ENCODE results near the gene RAB1B. TPM values are rescaled to one million over a fixed set of nuclear protein-coding genes. Genes with fewer than 3 reads are reported as not detected.
A peak's percentile ranks its signal among the peaks of the same experiment; 100 is the strongest.
"Not testable (repeated sequence)": the region's sequence is repeated elsewhere in the genome, so short reads cannot be mapped to it uniquely, and the experiment has no call there.

Gene RAB1B
- total and polyA plus RNA-seq, 9 donors = 69.7 to 111 (median 101) TPM

DNA sequence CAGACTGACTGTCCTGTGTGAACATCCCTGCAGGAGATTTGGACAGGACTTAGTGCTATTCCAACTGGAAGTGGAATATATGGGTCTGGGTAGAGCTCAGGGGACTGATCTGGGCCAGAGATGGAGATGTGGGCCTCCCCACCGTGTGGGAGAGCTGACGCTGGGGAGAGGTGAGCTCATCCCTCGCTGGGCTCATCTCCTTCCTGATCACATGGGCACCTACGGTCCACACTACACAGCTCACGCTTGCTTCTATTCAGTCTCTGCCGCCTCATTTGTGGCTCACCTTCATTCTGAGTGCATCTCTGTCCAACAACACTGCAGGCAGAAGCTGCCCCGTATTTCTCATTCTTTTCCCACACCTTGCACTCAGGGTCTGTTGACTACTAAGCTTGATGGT is 16.6 kb upstream of the RAB1B start:
- H3K36me3 ChIP-seq (ENCODE audit: control insufficient read depth, insufficient read depth, low read length) = peaks cover 21% of the 10 kb centered on the region
- H3K4me3 ChIP-seq (ENCODE audit: low read length) = no peak overlapping the region
- no peaks in the 10 kb centered on the region for H3K9me3 ChIP-seq (replicated peaks; ENCODE audit: control insufficient read depth, low read depth, low read length)
- DNase-seq = no peak
- peaks cover 3% of the 10 kb centered on the region for H3K4me1 ChIP-seq (ENCODE audit: control insufficient read depth, insufficient read depth, low read length)
- WGBS (ENCODE audit: insufficient coverage) = no CpG with 5 or more reads among the region's 7 CpGs
- peaks cover 3% of the 10 kb centered on the region for H3K27me3 ChIP-seq (ENCODE audit: control insufficient read depth, insufficient read depth, low read length)
- H3K27ac ChIP-seq (ENCODE audit: low read length) = no peak overlapping the region

- DNase-seq; H3K4me3 ChIP-seq (ENCODE audit: low read length); H3K27ac ChIP-seq (ENCODE audit: low read length); H3K27me3 ChIP-seq (ENCODE audit: control insufficient read depth, insufficient read depth, low read length); H3K9me3 ChIP-seq (replicated peaks; ENCODE audit: control insufficient read depth, low read depth, low read length); H3K4me1 ChIP-seq (ENCODE audit: control insufficient read depth, insufficient read depth, low read length): not testable (repeated sequence)
- H3K36me3 ChIP-seq (ENCODE audit: control insufficient read depth, insufficient read depth, low read length) = peaks cover 13% of the 10 kb centered on the region
- WGBS (ENCODE audit: insufficient coverage) = 78% methylated on average over 5 of the region's 6 CpGs
Observed at GRCh38 chr11:66253081-66253480, 15.4 kb upstream of the RAB1B start.

DNA sequence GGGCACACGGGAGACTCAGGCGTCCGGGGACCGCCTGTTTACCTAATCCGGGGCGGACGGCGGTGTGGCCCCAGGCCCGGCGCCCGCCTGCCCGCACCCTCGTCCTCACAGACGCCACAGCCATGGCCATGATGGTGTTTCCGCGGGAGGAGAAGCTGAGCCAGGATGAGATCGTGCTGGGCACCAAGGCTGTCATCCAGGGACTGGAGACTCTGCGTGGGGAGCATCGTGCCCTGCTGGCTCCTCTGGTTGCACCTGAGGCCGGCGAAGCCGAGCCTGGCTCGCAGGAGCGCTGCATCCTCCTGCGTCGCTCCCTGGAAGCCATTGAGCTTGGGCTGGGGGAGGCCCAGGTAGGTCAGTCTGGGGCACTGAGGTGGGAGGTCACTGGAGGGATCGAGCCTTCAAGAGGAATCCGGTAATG is 10.0 kb upstream of the RAB1B start:
- H3K4me3 ChIP-seq (ENCODE audit: low read length) = peak overlapping the region; percentile 69
- peaks cover 6% of the 10 kb centered on the region for H3K27me3 ChIP-seq (ENCODE audit: control insufficient read depth, insufficient read depth, low read length)
- DNase-seq = no peak
- no peaks in the 10 kb centered on the region for H3K9me3 ChIP-seq (replicated peaks; ENCODE audit: control insufficient read depth, low read depth, low read length)
- peaks cover 39% of the 10 kb centered on the region for H3K36me3 ChIP-seq (ENCODE audit: control insufficient read depth, insufficient read depth, low read length)
- peaks cover 21% of the 10 kb centered on the region for H3K4me1 ChIP-seq (ENCODE audit: control insufficient read depth, insufficient read depth, low read length)
- H3K27ac ChIP-seq (ENCODE audit: low read length) = no peak overlapping the region
- 4% methylated on average over 27 of the region's 28 CpGs for WGBS (ENCODE audit: insufficient coverage)

- Histone ChIP-seq H3K36me3 (ENCODE audit: control insufficient read depth, insufficient read depth, low read length) (peaks cover 46% of the 10 kb centered on the region), H3K27me3 (ENCODE audit: control insufficient read depth, insufficient read depth, low read length) (peaks cover 6% of the 10 kb centered on the region), H3K9me3 (replicated peaks; ENCODE audit: control insufficient read depth, low read depth, low read length) (no peaks in the 10 kb centered on the region), H3K27ac (ENCODE audit: low read length) (no peak overlapping the region), H3K4me3 (ENCODE audit: low read length) (no peak overlapping the region), H3K4me1 (ENCODE audit: control insufficient read depth, insufficient read depth, low read length) (peaks cover 21% of the 10 kb centered on the region)
- 96% methylated on average over 2 of the region's 2 CpGs for WGBS (ENCODE audit: insufficient coverage)
- DNase-seq = no peak
Observed at GRCh38 chr11:66259225-66259624, 9.2 kb upstream of the RAB1B start.

DNA sequence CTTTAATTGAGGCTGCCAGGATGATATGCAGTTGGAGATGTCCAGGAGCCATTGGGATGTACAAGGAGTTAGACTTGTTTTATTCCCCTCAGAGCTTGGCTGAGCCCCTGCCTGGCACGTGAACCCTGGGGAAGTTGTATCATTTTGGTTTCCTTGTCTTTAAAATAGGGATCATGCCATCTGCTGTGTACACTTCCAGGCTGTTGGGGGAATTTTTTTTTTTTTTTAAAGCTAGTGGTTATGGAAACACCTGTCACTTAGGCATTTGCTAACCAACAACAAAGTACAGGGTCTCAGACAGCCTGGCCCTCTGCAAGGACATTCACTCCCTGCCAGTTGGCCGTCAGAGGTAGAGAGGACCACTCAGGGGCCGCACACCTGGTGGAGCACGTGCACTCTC is 8.5 kb upstream of the RAB1B start:
- WGBS (ENCODE audit: insufficient coverage) = 100% methylated on average over 3 of the region's 4 CpGs
- Histone ChIP-seq H3K36me3 (ENCODE audit: control insufficient read depth, insufficient read depth, low read length) (peaks cover 54% of the 10 kb centered on the region), H3K9me3 (replicated peaks; ENCODE audit: control insufficient read depth, low read depth, low read length) (no peaks in the 10 kb centered on the region), H3K4me1 (ENCODE audit: control insufficient read depth, insufficient read depth, low read length) (peaks cover 21% of the 10 kb centered on the region), H3K4me3 (ENCODE audit: low read length) (no peak overlapping the region), H3K27me3 (ENCODE audit: control insufficient read depth, insufficient read depth, low read length) (peaks cover 6% of the 10 kb centered on the region), H3K27ac (ENCODE audit: low read length) (no peak overlapping the region)
- DNase-seq = no peak

DNA sequence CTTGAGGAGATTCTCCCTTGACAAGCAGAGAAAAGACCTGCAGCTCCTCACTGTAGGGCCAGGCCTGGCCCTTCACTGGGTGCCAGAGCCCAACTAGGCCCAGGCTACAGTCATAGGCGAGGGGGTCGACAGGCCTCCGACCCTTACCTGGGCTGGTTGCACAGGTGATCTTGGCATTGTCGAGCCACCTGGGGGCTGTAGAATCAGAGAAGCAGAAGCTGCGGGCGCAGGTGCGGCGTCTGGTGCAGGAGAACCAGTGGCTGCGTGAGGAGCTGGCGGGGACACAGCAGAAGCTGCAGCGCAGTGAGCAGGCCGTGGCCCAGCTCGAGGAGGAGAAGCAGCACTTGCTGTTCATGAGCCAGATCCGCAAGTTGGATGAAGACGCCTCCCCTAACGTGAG is 6.9 kb upstream of the RAB1B start:
- DNase-seq = no peak
- WGBS (ENCODE audit: insufficient coverage) = 95% methylated on average over 16 of the region's 16 CpGs
- Histone ChIP-seq H3K27me3 (ENCODE audit: control insufficient read depth, insufficient read depth, low read length) (peaks cover 6% of the 10 kb centered on the region), H3K36me3 (ENCODE audit: control insufficient read depth, insufficient read depth, low read length) (peaks cover 64% of the 10 kb centered on the region), H3K27ac (ENCODE audit: low read length) (no peak overlapping the region), H3K4me3 (ENCODE audit: low read length) (no peak overlapping the region), H3K4me1 (ENCODE audit: control insufficient read depth, insufficient read depth, low read length) (peaks cover 25% of the 10 kb centered on the region), H3K9me3 (replicated peaks; ENCODE audit: control insufficient read depth, low read depth, low read length) (no peaks in the 10 kb centered on the region)

DNA sequence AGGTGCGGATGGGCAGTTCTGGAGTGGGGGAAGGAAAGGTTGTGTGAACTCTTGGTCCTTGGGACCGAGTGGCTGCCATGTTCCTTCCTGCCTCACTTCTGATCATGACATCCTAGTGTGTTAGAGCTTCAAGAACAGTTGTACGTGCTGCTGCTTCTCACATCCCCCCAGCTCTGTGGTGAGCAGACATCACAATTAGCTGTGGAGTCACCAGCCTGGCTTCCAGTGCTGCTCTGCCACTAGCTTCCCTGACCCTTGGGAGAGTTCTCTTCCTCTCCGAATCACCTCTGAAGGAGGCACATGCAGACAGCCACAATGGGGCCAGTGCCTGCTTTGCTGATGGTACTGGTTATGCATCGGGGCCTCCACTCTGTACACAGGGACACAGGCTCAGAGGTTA is 6.2 kb upstream of the RAB1B start:
- peaks cover 25% of the 10 kb centered on the region for H3K4me1 ChIP-seq (ENCODE audit: control insufficient read depth, insufficient read depth, low read length)
- no peaks in the 10 kb centered on the region for H3K9me3 ChIP-seq (replicated peaks; ENCODE audit: control insufficient read depth, low read depth, low read length)
- no peak overlapping the region for H3K4me3 ChIP-seq (ENCODE audit: low read length)
- peaks cover under 1% of the 10 kb centered on the region for H3K27me3 ChIP-seq (ENCODE audit: control insufficient read depth, insufficient read depth, low read length)
- H3K36me3 ChIP-seq (ENCODE audit: control insufficient read depth, insufficient read depth, low read length) = peaks cover 67% of the 10 kb centered on the region
- DNase-seq = no peak
- no peak overlapping the region for H3K27ac ChIP-seq (ENCODE audit: low read length)
- 80% methylated on average over 3 of the region's 5 CpGs for WGBS (ENCODE audit: insufficient coverage)

- DNase-seq = no peak
- 91% methylated on average over 12 of the region's 12 CpGs for WGBS (ENCODE audit: insufficient coverage)
- Histone ChIP-seq H3K27me3 (ENCODE audit: control insufficient read depth, insufficient read depth, low read length) (no peaks in the 10 kb centered on the region), H3K4me1 (ENCODE audit: control insufficient read depth, insufficient read depth, low read length) (peaks cover 27% of the 10 kb centered on the region), H3K36me3 (ENCODE audit: control insufficient read depth, insufficient read depth, low read length) (peaks cover 67% of the 10 kb centered on the region), H3K4me3 (ENCODE audit: low read length) (no peak overlapping the region), H3K9me3 (replicated peaks; ENCODE audit: control insufficient read depth, low read depth, low read length) (no peaks in the 10 kb centered on the region), H3K27ac (ENCODE audit: low read length) (no peak overlapping the region)
Observed at GRCh38 chr11:66262696-66263095, 5.7 kb upstream of the RAB1B start.

DNA sequence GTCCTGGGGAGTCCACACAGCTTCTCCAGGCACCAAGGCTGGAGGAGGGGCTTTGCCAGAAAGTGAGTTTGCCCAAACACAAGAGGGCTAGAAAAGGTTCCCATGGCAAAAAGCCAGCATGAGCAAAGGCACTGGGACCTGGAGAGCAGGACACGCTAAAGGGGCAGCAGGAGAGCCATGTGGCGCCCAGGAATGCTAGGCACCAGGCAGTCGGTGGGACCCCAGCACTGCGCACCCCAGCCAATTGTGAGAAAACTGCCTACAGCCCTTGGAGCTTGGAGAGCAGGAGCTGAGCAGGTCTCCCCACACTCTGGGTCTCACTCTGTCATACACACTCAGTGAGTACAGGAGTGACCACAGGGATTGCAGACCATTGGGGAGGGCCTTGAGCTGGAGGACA is 5.2 kb upstream of the RAB1B start:
- no peaks in the 10 kb centered on the region for H3K9me3 ChIP-seq (replicated peaks; ENCODE audit: control insufficient read depth, low read depth, low read length)
- no peak for DNase-seq
- no peaks in the 10 kb centered on the region for H3K27me3 ChIP-seq (ENCODE audit: control insufficient read depth, insufficient read depth, low read length)
- H3K36me3 ChIP-seq (ENCODE audit: control insufficient read depth, insufficient read depth, low read length) = peaks cover 67% of the 10 kb centered on the region
- no peak overlapping the region for H3K27ac ChIP-seq (ENCODE audit: low read length)
- 92% methylated on average over 4 of the region's 4 CpGs for WGBS (ENCODE audit: insufficient coverage)
- no peak overlapping the region for H3K4me3 ChIP-seq (ENCODE audit: low read length)
- H3K4me1 ChIP-seq (ENCODE audit: control insufficient read depth, insufficient read depth, low read length) = peaks cover 32% of the 10 kb centered on the region

DNA sequence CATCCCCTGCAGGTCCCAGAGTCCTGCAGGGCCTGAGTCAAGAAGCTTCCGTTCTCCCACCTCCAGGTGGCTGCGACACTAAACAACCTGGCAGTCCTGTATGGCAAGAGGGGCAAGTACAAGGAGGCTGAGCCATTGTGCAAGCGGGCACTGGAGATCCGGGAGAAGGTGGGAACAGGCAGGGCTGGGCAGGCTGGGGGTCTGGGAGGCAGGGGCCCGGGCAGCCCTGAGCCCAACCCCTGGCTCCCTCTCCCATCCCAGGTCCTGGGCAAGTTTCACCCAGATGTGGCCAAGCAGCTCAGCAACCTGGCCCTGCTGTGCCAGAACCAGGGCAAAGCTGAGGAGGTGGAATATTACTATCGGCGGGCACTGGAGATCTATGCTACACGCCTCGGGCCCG is 4.7 kb upstream of the RAB1B start:
- H3K4me3 ChIP-seq (ENCODE audit: low read length) = no peak overlapping the region
- H3K27me3 ChIP-seq (ENCODE audit: control insufficient read depth, insufficient read depth, low read length) = no peaks in the 10 kb centered on the region
- H3K9me3 ChIP-seq (replicated peaks; ENCODE audit: control insufficient read depth, low read depth, low read length) = no peaks in the 10 kb centered on the region
- H3K4me1 ChIP-seq (ENCODE audit: control insufficient read depth, insufficient read depth, low read length) = peaks cover 27% of the 10 kb centered on the region
- WGBS (ENCODE audit: insufficient coverage) = 95% methylated on average over 7 of the region's 10 CpGs
- no peak for DNase-seq
- H3K27ac ChIP-seq (ENCODE audit: low read length) = no peak overlapping the region
- peaks cover 67% of the 10 kb centered on the region for H3K36me3 ChIP-seq (ENCODE audit: control insufficient read depth, insufficient read depth, low read length)

DNA sequence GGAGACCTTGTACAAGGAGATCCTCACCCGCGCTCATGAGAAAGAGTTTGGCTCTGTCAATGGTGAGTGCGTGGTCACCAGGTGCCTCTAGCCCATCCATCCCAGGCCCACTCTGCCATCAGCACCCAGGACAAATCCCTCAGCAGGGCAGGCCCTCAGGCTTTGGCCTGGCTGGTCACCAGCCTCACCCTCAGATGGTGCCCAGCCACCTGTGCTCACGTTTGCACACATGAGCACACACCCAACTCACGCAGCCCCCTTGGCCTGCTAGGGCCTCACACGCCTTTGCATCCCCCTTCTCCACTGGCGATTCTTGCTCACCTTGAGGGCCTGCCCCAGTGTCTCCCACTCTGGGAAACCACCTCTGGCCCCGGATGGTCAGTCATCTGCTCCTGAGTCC is 4.1 kb upstream of the RAB1B start:
- DNase-seq = no peak

More for the DNA sequence above, 4.1 kb upstream of the RAB1B start:
- Histone ChIP-seq H3K4me3 (ENCODE audit: low read length) (no peak overlapping the region), H3K9me3 (replicated peaks; ENCODE audit: control insufficient read depth, low read depth, low read length) (no peaks in the 10 kb centered on the region), H3K4me1 (ENCODE audit: control insufficient read depth, insufficient read depth, low read length) (peaks cover 27% of the 10 kb centered on the region), H3K27ac (ENCODE audit: low read length) (no peak overlapping the region), H3K27me3 (ENCODE audit: control insufficient read depth, insufficient read depth, low read length) (no peaks in the 10 kb centered on the region), H3K36me3 (ENCODE audit: control insufficient read depth, insufficient read depth, low read length) (peaks cover 66% of the 10 kb centered on the region)
- WGBS (ENCODE audit: insufficient coverage) = 85% methylated on average over 8 of the region's 8 CpGs
